GM18498 (cell line): ENCODE results near the gene PLD3.
A peak's percentile ranks its signal among the peaks of the same experiment; 100 is the strongest.
"Not testable (repeated sequence)": the region's sequence is repeated elsewhere in the genome, so short reads cannot be mapped to it uniquely, and the experiment has no call there.

ENCODE experiments used
- ATAC-seq: cut with Tn5 transposase; IDR thresholded peaks from one replicate; pipeline ENCODE4 v1.9.1; 2021; ENCODE audit warnings: mild to moderate bottlenecking, moderate library complexity; ENCODE audit not compliant: unreplicated experiment

PLD3 gene

DNA sequence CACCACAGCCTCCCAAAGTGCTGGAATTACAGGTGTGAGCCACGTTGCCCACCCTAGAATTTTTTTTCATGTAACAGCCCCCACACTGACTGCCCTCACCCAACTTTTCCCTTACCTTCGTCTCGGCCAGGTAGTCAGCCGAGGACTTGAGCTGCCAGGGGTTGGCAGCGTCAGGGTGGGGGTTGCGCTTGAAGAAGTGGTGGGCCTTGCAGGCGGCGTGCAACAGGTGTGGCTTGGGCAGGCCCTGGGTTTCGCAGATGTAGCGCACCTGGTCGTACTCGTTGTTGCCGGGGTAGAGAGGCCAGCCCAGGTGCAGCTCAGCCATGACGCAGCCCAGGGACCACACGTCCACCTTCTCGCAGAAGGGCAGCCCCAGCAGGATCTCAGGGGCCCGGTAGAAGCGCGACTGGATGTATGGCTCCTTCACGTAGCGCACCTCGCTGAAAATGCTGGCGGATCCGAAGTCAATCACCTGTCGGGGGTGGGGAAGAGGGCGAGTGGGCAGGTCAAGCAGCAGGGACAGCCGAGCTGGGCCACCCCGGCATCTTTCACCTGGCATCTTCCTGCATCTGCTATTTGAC is 35.3 kb downstream of the PLD3 start:
- ATAC-seq = no peak

DNA sequence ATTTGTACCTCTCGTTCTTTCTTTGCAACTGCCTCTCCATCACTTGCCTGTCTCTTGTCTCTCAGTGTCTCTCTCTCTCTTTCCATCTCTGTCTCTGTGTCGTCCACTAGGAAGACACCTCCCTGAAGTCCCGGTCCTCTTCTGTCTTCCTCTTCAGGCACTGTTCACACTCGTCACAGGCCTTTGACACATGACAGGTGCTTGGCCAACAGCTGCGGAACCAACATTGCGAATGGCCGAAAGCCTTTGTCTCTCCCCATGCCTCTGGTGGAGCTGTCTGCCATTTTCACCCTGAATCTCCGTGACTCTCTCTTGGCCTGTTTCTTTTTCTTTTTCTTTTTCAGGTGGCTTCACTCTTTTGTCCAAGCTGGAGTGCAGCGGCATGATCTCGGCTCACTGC is 38.7 kb downstream of the PLD3 start:
- ATAC-seq = no peak

DNA sequence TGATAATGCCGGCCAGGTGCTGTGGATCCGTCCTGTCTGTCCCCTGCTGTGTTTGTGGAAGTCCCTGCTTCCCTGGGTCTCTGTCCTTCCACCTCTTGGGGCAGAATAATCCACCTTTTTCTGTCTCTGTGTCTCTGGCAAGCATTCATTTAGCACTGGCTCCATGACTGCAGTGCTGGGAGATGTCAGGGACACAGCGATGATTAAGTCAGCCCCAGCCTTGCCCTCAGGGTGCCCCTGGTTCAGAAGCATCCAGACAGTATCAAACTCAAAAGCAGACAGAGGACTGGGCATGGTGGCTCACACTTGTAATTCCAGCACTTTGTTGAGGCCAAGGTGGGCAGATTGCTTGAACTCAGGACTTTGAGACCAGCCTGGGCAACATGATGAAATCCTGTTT is 40.0 kb downstream of the PLD3 start:
- ATAC-seq = no peak

- ATAC-seq = no peak
Observed at GRCh38 chr19:40389404-40390083, 41.0 kb downstream of the PLD3 start.

DNA sequence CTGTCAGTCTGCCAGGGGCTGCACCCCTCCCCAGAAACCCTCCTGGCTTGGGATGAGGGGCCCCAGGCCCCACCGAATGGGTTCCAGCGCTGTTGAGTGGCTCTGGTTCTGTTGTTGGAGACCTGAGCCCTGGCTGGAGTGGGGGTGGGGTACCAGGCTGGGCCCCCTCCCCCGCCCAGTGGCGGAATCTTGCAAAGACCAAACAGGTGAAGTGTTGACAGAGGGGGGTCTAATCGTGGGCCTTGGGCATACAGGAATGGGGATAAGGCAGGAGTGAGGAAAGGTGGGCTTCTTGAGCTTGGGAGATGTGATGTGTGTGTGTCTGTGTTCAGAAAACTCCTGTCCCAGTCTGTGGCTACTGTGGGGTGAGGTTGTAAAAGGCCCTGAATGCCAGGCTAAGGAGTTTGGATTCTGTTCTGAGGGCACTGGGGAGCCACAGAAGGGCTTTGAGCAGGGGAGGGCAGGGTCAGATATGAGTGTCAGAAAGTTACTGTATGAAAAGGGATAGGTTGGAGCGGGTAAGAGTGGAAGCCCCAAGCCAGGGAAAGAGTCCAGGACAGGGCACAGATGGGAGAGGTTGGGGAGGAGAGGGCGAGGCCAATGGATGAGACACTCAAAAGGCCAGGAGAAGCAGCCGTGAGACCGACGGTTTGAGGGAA is 41.7 kb downstream of the PLD3 start, which contains the start of gene HIPK4:
Gene HIPK4 (minus strand): TSS at position 98 of the 659 bp plus-strand sequence. CDS start 279 bp downstream, outside the sequence.
- no peak for ATAC-seq

DNA sequence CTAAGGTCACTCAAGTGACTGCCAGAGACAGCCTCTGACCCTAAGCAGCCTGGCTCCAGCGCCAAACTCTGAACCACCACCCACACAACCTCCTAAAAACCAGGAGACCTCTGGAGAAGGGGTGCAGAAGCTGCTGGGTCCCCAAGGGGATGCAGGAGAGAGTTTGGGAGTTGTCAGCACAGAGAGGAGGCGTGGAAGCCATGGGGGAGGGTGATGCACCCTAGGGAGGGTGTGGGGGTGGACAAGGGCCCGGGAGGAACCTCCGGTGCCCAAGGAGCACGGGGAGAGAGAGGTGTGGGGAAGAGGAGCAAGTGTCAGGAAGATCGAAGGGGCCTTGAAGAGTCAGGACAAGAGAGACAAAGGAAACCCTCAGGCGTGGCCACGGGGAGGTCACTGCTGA is 43.6 kb downstream of the PLD3 start:
- no peak for ATAC-seq

- ATAC-seq = no peak
Observed at GRCh38 chr19:40392894-40393517, 44.5 kb downstream of the PLD3 start.

DNA sequence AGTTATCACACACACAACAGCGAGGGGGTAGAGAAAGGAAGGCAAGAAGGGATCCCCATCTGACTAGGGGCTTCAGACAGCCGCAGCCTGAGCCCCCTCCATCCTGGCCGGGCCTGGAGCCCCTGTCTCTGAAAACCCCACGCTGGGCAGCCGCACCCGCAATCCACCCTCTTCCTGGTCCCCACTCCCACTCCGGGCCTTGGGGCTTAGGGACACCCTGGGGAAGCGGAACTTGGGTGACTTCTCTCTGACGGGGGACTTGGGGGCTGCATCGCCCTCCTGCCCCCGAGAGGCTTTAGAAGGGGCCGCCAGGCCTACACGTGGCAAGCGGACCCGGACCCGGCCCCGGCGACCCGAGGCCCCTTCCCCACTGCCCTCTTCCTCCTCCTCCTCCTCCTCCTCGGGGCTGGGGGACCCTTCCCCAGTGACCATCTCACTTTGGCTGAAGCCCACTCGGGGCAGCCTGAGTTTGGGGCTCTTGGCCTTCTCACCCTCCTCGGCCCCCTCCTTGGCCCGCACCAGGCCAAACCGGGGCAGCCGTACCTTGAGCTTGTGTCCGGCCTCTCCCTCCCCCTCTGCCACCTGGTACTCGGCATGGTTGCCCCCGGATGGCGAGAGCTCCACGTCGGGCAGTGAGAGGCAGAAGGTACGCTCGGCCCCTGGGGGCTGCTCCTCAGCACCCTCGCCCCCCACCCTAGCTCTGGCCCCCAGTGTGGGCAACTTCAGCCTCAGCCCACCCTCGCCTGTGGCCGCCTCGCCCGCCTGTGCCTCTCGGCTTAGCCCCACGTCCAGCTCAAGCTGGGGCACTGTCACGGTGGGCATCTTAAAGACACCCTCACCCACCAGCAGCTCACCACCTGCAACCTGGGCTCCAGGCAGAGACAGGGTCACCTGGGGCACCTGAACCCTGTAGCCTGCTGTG is 45.7 kb downstream of the PLD3 start:
- no peak for ATAC-seq

DNA sequence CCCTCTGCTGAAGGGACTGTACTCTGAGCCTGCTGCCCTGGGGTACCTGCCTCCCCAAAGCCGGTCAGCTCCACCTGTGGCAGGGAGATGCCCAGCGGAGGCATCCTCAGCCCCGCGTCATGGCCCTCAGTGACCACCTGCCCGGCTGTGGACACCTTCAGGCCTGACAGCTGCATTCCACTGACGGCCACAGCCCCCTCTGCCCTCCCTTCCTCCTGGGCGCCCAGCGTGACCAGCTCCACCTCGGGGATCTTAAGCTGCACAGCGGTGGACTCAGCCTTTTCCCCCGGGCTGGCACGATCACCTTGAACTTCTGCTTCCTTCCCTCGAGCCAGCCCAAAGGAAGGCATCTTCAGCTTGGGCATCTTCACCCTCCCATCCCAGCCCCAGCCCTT is 46.3 kb downstream of the PLD3 start:
- ATAC-seq = no peak

DNA sequence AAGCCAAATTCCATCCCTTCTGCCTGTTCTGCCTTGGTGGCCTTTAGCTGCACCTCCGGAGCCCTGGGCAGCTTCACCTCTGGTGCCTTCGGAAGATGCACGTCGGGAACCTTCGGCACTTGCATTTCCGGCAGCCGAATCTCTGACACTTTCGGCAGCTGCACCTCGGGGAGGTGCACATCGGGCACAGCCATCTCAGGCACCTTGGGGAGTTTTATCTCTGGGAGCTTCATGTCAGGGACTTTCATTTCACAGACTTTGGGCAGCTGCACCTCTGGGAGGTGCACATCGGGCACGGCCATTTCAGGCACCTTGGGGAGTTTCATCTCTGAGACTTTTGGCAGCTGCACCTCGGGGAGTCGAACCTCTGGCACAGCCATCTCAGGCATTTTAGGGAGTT is 47.5 kb downstream of the PLD3 start:
- ATAC-seq = no peak

DNA sequence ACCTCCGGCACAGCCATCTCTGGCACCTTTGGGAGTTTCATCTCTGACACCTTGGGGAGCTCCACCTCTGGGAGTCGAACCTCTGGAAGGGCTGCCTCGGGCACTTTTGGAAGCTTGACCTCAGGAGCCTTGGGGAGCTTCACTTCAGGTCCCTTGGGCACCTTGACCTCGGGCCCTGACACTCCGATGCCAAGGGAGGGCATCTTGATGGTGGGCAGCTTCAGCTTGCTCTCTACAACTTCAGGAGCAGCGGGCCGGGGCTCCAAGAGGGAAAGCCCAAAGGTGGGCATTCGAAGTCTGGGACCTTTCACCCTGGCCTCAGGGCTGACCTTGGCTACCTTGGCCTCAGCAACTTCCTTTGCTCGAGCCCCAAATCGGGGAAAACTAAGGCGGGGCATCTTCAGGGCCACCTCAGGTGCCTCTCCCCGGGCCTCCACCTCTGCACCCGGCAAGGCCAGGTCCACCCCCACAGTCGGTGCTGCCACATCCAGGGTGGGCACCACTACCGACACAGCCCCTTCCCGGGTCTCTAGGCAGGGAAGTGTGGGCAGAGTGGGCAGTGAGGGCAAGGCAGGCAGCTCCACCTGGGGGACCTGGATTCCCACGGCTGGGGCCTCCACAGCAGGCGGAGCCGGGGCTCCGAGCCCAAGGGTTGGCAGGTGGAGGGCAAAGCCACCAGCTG is 48.5 kb downstream of the PLD3 start:
- ATAC-seq = no peak

DNA sequence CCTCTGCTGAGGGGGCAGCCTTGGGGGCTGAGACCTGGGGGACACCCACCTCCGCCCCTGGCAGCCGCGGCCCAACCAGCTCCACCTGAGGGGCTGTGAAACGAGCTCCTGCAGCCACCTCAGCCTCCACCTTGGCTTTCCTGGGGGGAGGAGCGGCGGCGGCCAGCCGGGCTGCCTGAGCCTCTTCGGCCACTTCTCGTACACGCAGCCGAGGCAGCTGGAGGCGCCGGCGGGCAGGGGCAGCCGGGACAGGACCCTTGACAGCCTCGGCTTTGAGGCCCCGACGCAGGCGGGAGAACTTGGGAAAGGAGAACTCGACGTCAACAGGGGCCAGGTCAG is 49.0 kb downstream of the PLD3 start:
- no peak for ATAC-seq

DNA sequence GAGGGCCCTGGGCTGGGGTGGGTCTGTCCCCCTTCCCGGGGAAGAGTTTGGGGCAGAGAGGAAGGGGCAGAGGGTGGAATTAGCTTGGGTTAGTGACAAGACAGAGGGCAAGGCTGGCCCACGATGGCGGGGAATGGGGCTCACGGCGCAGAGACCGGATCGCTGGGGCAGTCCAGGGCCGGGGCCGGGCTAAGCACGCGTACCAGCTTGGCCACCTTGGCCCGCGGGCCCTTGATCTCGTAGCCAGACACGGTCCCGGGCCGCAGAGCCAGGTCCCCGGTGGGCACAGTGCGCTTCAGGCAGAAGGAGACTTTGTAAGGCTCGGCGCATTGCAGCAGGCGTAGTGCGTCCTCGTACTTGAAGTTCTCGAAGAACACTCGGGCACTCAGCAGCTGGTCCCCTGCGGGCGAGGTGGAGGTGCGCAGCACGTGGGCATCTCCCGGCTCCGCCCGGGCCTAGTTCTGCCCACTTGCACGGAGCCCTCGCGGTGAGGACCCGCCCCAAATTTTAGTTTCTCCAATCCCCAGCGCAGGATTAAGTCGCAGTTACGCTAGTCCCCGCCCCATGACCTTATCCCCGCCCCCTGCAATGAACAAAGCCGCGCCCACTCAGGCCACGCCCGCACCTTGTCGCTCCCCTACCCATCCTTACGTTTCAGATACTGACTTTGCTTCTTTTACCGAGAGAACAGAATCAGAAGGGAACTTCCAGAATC is 50.1 kb downstream of the PLD3 start:
- ATAC-seq = no peak

GRCh38 chr19:40400559-40400958 is 52.1 kb downstream of the PLD3 start:
- ATAC-seq = no peak

- peak; percentile 74 for ATAC-seq
Observed at GRCh38 chr19:40403262-40403984, 54.9 kb downstream of the PLD3 start.

GRCh38 chr19:40407714-40408597 is 59.5 kb downstream of the PLD3 start:
- no peak for ATAC-seq

DNA sequence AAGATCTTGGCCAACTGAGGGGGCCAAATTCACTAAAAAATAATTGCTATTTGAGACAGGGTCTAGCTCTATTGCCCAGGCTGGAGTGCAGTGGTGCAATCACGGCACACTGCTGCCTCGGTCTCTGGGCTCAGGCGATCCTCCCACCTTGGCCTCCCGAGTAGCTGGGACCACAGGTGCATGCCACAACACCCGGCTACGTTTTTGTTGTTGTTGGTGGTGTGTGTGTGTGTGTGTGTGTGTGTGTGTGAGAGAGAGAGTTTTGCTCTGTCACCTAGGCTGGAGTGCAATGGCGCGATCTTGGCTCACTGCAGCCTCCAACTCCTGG is 60.1 kb downstream of the PLD3 start:
- ATAC-seq = not testable (repeated sequence)

- ATAC-seq = no peak
Observed at GRCh38 chr19:40410030-40410389, 61.5 kb downstream of the PLD3 start.
